ENCODE data around the gene SRP14. TPM values are rescaled to one million over a fixed set of nuclear protein-coding genes. Genes with fewer than 3 reads are reported as not detected.
A peak's percentile ranks its signal among the peaks of the same experiment; 100 is the strongest.

Gene SRP14
- total RNA-seq, 1 experiment from 2014 or later: 168 TPM

DNA sequence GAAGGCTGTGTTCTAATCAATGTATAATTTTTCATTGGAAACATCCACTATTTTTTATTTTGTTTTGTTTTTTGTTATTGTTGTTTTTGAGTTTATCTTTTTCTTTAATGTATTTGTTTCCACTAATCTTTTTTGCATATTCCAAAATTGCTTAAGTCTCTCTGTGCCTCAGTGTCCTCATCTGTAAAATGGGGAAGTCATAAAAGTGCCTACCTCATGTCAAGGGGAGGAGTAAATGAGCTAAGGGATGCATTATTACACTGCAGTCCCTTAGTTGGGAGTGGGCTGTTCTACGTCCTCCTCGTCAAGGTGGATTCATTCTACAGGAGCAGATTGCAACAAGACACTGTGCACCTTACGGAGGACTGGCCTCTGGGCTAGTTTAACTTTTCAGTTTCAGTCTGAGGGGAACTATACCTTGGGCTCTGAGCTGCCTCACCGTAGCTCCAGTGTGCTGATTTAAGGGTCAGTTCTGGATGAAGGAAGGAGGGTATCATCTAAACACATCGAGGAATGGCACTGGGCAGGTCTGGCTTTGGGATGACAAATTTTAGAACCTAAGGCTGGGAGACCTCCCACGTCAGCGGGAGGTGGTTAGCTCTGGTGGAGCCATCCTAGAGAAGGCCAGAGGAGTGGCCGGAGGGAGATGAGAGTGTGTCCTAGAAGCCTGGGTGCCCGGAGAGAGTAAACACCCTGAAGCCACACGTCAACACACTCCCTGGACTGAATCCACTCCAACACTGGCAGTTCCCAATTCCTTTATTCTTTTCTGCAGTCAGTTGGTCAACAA, 5.1 kb upstream of the SRP14 start:
- H3K36me3 ChIP-seq (ENCODE audit: control insufficient read depth in 1 of 2, insufficient read depth in 2 of 2, low read length in 2 of 2): peaks cover 0 to 2% of the 10 kb centered on the region in 2 experiments; a peak in 1 of 4 replicates
- intact Hi-C loops (cut with micrococcal nuclease): loop anchor here (2.0 to 10.0 kb wide), 2 partner anchors 65 to 121 kb away; partner anchors contain the start of genes BMF and BUB1B

More for the DNA sequence above, 5.1 kb upstream of the SRP14 start:
- Histone ChIP-seq H3K4me2 (ENCODE audit: low read length) (peak overlapping the region; percentile 70), H3K9me3 (ENCODE audit: control insufficient read depth in 1 of 2, insufficient read depth in 1 of 2, low read depth in 1 of 2, low read length in 2 of 2) (no peaks in the 10 kb centered on the region), H3K79me2 (ENCODE audit: insufficient read depth, low read length) (peaks cover 10% of the 10 kb centered on the region; the same call in 1 of the 2 replicates), H4K20me1 (ENCODE audit: insufficient read depth) (no peaks in the 10 kb centered on the region), H3K27me3 (ENCODE audit: insufficient read depth, low read length) (no peaks in the 10 kb centered on the region), H3K9ac (ENCODE audit: low read length) (peak overlapping the region; percentile 46), H2AFZ (ENCODE audit: low read depth, low read length, poor library complexity, severe bottlenecking) (no peak overlapping the region), H3K4me3 (replicated peaks in 1 of 2; ENCODE audit: low read depth in 1 of 2, low read length in 2 of 2) (no peak overlapping the region), H3K27ac (ENCODE audit: low read depth, low read length) (no peak overlapping the region), H3K9me2 (ENCODE audit: insufficient read depth) (no peaks in the 10 kb centered on the region), H3K4me1 (ENCODE audit: control insufficient read depth in 1 of 2, insufficient read depth in 2 of 2, low read length in 2 of 2) (peaks cover 21 to 44% of the 10 kb centered on the region in 2 experiments)
- RAD21 ChIA-PET (ENCODE audit: low non-redundant PET in 1 of 2, low total read pairs in 2 of 2, uncharacterized antibody in 2 of 2, unreplicated experiment in 2 of 2): no interaction called here
- BruUV-seq (replicated peaks): no TSS peak
- ATAC-seq: no peak
- DNase-seq (ENCODE audit: low read depth, low spot score): no peak
- CTCF ChIA-PET: interaction anchor here (1.2 to 1.3 kb wide), 2 partner anchors 230 to 287 kb away, joined by 3 read pairs; no protein-coding TSS in a partner anchor
- POLR2A ChIA-PET: no interaction called here
- TF ChIP-seq CEBPB (IDR thresholded peaks at IDR 0.05; ENCODE audit: low read depth) (no peak), TCF7L2 (IDR thresholded peaks at IDR 0.05; ENCODE audit: borderline replicate concordance, extremely low read depth, insufficient read depth, insufficient read length) (no peak), ZFX (IDR thresholded peaks at IDR 0.05) (no peak), POLR2AphosphoS5 (IDR thresholded peaks at IDR 0.05; ENCODE audit: low read depth, low read length) (no peak), CBX3 (IDR thresholded peaks at IDR 0.05; ENCODE audit: low read depth) (no peak), FOSL1 (IDR thresholded peaks at IDR 0.05; ENCODE audit: low read depth) (no peak), MAX (IDR thresholded peaks at IDR 0.05) (no peak), RAD21 (IDR thresholded peaks at IDR 0.05; ENCODE audit: low read depth) (no peak), SIN3A (IDR thresholded peaks at IDR 0.05; ENCODE audit: low read depth) (no peak), ZNF274 (IDR thresholded peaks at IDR 0.05; ENCODE audit: low read depth, low read length) (no peak)
- TF ChIP-seq, protein P1, sequence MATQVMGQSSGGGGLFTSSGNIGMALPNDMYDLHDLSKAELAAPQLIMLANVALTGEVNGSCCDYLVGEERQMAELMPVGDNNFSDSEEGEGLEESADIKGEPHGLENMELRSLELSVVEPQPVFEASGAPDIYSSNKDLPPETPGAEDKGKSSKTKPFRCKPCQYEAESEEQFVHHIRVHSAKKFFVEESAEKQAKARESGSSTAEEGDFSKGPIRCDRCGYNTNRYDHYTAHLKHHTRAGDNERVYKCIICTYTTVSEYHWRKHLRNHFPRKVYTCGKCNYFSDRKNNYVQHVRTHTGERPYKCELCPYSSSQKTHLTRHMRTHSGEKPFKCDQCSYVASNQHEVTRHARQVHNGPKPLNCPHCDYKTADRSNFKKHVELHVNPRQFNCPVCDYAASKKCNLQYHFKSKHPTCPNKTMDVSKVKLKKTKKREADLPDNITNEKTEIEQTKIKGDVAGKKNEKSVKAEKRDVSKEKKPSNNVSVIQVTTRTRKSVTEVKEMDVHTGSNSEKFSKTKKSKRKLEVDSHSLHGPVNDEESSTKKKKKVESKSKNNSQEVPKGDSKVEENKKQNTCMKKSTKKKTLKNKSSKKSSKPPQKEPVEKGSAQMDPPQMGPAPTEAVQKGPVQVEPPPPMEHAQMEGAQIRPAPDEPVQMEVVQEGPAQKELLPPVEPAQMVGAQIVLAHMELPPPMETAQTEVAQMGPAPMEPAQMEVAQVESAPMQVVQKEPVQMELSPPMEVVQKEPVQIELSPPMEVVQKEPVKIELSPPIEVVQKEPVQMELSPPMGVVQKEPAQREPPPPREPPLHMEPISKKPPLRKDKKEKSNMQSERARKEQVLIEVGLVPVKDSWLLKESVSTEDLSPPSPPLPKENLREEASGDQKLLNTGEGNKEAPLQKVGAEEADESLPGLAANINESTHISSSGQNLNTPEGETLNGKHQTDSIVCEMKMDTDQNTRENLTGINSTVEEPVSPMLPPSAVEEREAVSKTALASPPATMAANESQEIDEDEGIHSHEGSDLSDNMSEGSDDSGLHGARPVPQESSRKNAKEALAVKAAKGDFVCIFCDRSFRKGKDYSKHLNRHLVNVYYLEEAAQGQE (IDR thresholded peaks at IDR 0.05; ENCODE audit: low read depth): no peak
- TF ChIP-seq, protein P2, sequence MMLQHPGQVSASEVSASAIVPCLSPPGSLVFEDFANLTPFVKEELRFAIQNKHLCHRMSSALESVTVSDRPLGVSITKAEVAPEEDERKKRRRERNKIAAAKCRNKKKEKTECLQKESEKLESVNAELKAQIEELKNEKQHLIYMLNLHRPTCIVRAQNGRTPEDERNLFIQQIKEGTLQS (IDR thresholded peaks at IDR 0.05): no peak
- TF ChIP-seq, protein P3, sequence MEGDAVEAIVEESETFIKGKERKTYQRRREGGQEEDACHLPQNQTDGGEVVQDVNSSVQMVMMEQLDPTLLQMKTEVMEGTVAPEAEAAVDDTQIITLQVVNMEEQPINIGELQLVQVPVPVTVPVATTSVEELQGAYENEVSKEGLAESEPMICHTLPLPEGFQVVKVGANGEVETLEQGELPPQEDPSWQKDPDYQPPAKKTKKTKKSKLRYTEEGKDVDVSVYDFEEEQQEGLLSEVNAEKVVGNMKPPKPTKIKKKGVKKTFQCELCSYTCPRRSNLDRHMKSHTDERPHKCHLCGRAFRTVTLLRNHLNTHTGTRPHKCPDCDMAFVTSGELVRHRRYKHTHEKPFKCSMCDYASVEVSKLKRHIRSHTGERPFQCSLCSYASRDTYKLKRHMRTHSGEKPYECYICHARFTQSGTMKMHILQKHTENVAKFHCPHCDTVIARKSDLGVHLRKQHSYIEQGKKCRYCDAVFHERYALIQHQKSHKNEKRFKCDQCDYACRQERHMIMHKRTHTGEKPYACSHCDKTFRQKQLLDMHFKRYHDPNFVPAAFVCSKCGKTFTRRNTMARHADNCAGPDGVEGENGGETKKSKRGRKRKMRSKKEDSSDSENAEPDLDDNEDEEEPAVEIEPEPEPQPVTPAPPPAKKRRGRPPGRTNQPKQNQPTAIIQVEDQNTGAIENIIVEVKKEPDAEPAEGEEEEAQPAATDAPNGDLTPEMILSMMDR (IDR thresholded peaks at IDR 0.05 in 2 of 3, conservative IDR thresholded peaks at IDR 0.05 in 1 of 3; ENCODE audit: borderline replicate concordance in 1 of 3, insufficient read depth in 1 of 3, low read depth in 2 of 3, low read length in 2 of 3): no peak
- TF ChIP-seq, protein P4, sequence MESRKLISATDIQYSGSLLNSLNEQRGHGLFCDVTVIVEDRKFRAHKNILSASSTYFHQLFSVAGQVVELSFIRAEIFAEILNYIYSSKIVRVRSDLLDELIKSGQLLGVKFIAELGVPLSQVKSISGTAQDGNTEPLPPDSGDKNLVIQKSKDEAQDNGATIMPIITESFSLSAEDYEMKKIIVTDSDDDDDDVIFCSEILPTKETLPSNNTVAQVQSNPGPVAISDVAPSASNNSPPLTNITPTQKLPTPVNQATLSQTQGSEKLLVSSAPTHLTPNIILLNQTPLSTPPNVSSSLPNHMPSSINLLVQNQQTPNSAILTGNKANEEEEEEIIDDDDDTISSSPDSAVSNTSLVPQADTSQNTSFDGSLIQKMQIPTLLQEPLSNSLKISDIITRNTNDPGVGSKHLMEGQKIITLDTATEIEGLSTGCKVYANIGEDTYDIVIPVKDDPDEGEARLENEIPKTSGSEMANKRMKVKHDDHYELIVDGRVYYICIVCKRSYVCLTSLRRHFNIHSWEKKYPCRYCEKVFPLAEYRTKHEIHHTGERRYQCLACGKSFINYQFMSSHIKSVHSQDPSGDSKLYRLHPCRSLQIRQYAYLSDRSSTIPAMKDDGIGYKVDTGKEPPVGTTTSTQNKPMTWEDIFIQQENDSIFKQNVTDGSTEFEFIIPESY (IDR thresholded peaks at IDR 0.05; ENCODE audit: extremely low read depth, insufficient replicate concordance, low read length): no peak
